Lower leg skin (tissue), 4 donors: Measurements from ENCODE around the gene TCHH. TPM values are rescaled to one million over a fixed set of nuclear protein-coding genes. Genes with fewer than 3 reads are reported as not detected.
"Not testable (repeated sequence)": the region's sequence is repeated elsewhere in the genome, so short reads cannot be mapped to it uniquely, and the experiment has no call there.

Source experiments
- DNase-seq, 2 donors: peaks; one replicate each; pipeline ENCODE4 v3.0.0-alpha.2; 2019; ENCODE audit warnings: low spot score in 2 of 2
- H3K4me3 ChIP-seq: fragments of 200-600 bp; sonication (generic); 2 replicates; pipeline ENCODE4 v1.5.1; 2017; ENCODE audit warnings: mild to moderate bottlenecking, low read depth; ENCODE audit not compliant: poor library complexity, severe bottlenecking
- CTCF ChIP-seq, 3 donors: fragments of 450-650 bp; IDR thresholded peaks; one replicate each; pipeline ENCODE4 v1.5.1; 2016; ENCODE audit warnings: antibody characterized with exemption in 3 of 3, mild to moderate bottlenecking in 3 of 3, moderate library complexity in 2 of 3
- POLR2A ChIP-seq, 2 donors: fragments of 450-650 bp; IDR thresholded peaks; one replicate each; pipeline ENCODE4 v1.6.1; 2016 to 2017; ENCODE audit warnings: antibody characterized with exemption in 2 of 2, mild to moderate bottlenecking in 1 of 2, moderate library complexity in 1 of 2
- WGBS, 2 donors: methylation state at CpG; one replicate each; pipeline ENCODE4 v1.1.5; 2018; 5-methylcytosine and 5-hydroxymethylcytosine counted together
- intact Hi-C: fragments of 100-400 bp; cut with DNase I; formaldehyde crosslinking; loops from one replicate; pipeline ENCODE4 v1.15.0; 2023; ENCODE audit warnings: low total_unique reads
- total RNA-seq, 4 donors: library from RNA; depleted of rRNA; stranded (reverse); fragments of >200 nt; gene quantifications; one replicate each; pipeline ENCODE4 v1.1.0, GENCODE V29; 2016

Gene TCHH
- total RNA-seq, 4 donors from 2014 or later, result 0.39 to 29.5 (median 1.2) TPM

GRCh38 chr1:152153996-152154395, 38.8 kb upstream of the TCHH start:
- TF ChIP-seq POLR2A (IDR thresholded peaks at IDR 0.05) (no peak), CTCF (IDR thresholded peaks at IDR 0.05) (no peak)
- intact Hi-C loops, result no loop called here
- H3K4me3 ChIP-seq, result no peak overlapping the region

GRCh38 chr1:152151646-152152045, 36.4 kb upstream of the TCHH start:
- no peak overlapping the region for H3K4me3 ChIP-seq
- no peak for DNase-seq
- 79 to 81% methylated on average over 2 of the region's 2 CpGs for WGBS, 2 donors
- TF ChIP-seq POLR2A (IDR thresholded peaks at IDR 0.05) (no peak), CTCF (IDR thresholded peaks at IDR 0.05) (no peak)
- intact Hi-C loops, result no loop called here

More at GRCh38 chr1:152153996-152154395, 38.8 kb upstream of the TCHH start:
- WGBS, 2 donors, result 86 to 88% methylated on average over 3 of the region's 3 CpGs
- DNase-seq, result no peak

GRCh38 chr1:152148981-152149380, 33.7 kb upstream of the TCHH start:
- H3K4me3 ChIP-seq, result no peak overlapping the region
- no peak for DNase-seq
- TF ChIP-seq POLR2A (IDR thresholded peaks at IDR 0.05) (no peak), CTCF (IDR thresholded peaks at IDR 0.05) (no peak)
- WGBS, 2 donors, result 71 to 80% methylated on average over 1 of the region's 1 CpG
- intact Hi-C loops, result no loop called here

- TF ChIP-seq POLR2A (IDR thresholded peaks at IDR 0.05) (no peak), CTCF (IDR thresholded peaks at IDR 0.05) (no peak)
- no peak overlapping the region for H3K4me3 ChIP-seq
- intact Hi-C loops, result no loop called here
- no peak for DNase-seq
- 58 to 60% methylated on average over 3 of the region's 3 CpGs for WGBS, 2 donors
Observed at GRCh38 chr1:152148051-152148450, 32.8 kb upstream of the TCHH start.

- H3K4me3 ChIP-seq, result no peak overlapping the region
- no peak for DNase-seq
- whole genome bisulfite sequencing, 2 donors, result 70 to 74% methylated on average over 4 of the region's 4 CpGs
- no peak for TF ChIP-seq CTCF (IDR thresholded peaks at IDR 0.05)
- TF ChIP-seq POLR2A (IDR thresholded peaks at IDR 0.05), result no peak
- intact Hi-C loops, result no loop called here
Observed at GRCh38 chr1:152145769-152146168, 30.5 kb upstream of the TCHH start.

- intact Hi-C loops, result loop anchor here (5.0 kb wide), 1 partner anchor 38 kb away; no protein-coding TSS in a partner anchor
- WGBS, 2 donors, result 89% methylated on average over 10 to 11 of the region's 25 CpGs
- not testable (repeated sequence) for H3K4me3 ChIP-seq, DNase-seq
Observed at GRCh38 chr1:152144674-152145183, 29.5 kb upstream of the TCHH start.
